ENCODE data around the gene C2CD4C. TPM values are rescaled to one million over a fixed set of nuclear protein-coding genes. Genes with fewer than 3 reads are reported as not detected.
A peak's percentile ranks its signal among the peaks of the same experiment; 100 is the strongest.

The C2CD4C gene
- total RNA-seq, 1 experiment from 2014 or later, result 9.8 TPM

GRCh38 chr19:375395-376110 is 33.4 kb downstream of the C2CD4C start:
- ChIA-PET CTCF (interaction anchor here (0.7 to 1.7 kb wide), 3 partner anchors 131 to 135 kb away, joined by 3 to 4 read pairs (median 4); no protein-coding TSS in a partner anchor), POLR2A (no interaction called here)
- Mint-ChIP-seq H3K27me3 (ENCODE audit: low read depth) (peaks cover 6% of the 10 kb centered on the region), H3K4me1 (no peaks in the 10 kb centered on the region; the same call in 1 of the 2 replicates), H3K36me3 (peaks cover 1% of the 10 kb centered on the region; the same call in 1 of the 2 replicates), H3K9me3 (peaks cover 6% of the 10 kb centered on the region), H3K4me3 (no peak overlapping the region), H3K27ac (peak overlapping the region; percentile 53)
- TF ChIP-seq ZBTB21 (CRISPR knock-in tag; IDR thresholded peaks at IDR 0.05; ENCODE audit: borderline replicate concordance) (no peak), USF2 (CRISPR knock-in tag; IDR thresholded peaks at IDR 0.05) (no peak), OVOL2 (CRISPR knock-in tag; IDR thresholded peaks at IDR 0.05; ENCODE audit: borderline replicate concordance) (no peak), NR1H2 (CRISPR knock-in tag; IDR thresholded peaks at IDR 0.05) (no peak), TCF7 (CRISPR knock-in tag; IDR thresholded peaks at IDR 0.05; ENCODE audit: low read depth) (no peak), PRDM15 (CRISPR knock-in tag; IDR thresholded peaks at IDR 0.05) (no peak), CBFB (CRISPR knock-in tag; IDR thresholded peaks at IDR 0.05; ENCODE audit: low read depth) (no peak), ZNF532 (CRISPR knock-in tag; IDR thresholded peaks at IDR 0.05; ENCODE audit: borderline replicate concordance) (no peak), CDX4 (CRISPR knock-in tag; IDR thresholded peaks at IDR 0.05; ENCODE audit: borderline replicate concordance) (no peak)
- no peak for DNase-seq (ENCODE audit: low spot score)
- ATAC-seq, result peak; percentile 15; the same call in 1 of the 2 replicates

- POLR2A ChIA-PET, result no interaction called here
- no peaks in the 10 kb centered on the region; the same call in 1 of the 2 replicates for H3K4me1 Mint-ChIP-seq
- DNase-seq (ENCODE audit: low spot score), result no peak
- no peak for TF ChIP-seq GRHL2 (CRISPR knock-in tag; IDR thresholded peaks at IDR 0.05; ENCODE audit: insufficient replicate concordance, severe bottlenecking)
- no peak for TF ChIP-seq NR1H2 (CRISPR knock-in tag; IDR thresholded peaks at IDR 0.05)
- no peak for TF ChIP-seq SMAD3 (CRISPR knock-in tag; IDR thresholded peaks at IDR 0.05; ENCODE audit: borderline replicate concordance)
- TF ChIP-seq TP53 (CRISPR knock-in tag; IDR thresholded peaks at IDR 0.05), result no peak
- no peak for TF ChIP-seq JAZF1 (CRISPR knock-in tag; IDR thresholded peaks at IDR 0.05)
- TF ChIP-seq AR (CRISPR knock-in tag; IDR thresholded peaks at IDR 0.05), result no peak
- no peak for TF ChIP-seq STAT6 (CRISPR knock-in tag; conservative IDR thresholded peaks at IDR 0.05; ENCODE audit: low read depth)
- TF ChIP-seq NR3C1 (CRISPR knock-in tag; conservative IDR thresholded peaks at IDR 0.05; ENCODE audit: low read depth), result no peak
Observed at GRCh38 chr19:374886-375235, 34.1 kb downstream of the C2CD4C start.

More at GRCh38 chr19:374886-375235, 34.1 kb downstream of the C2CD4C start:
- peak; percentile 14; the same call in 1 of the 2 replicates for ATAC-seq
- Mint-ChIP-seq H3K4me3 (no peak overlapping the region), H3K36me3 (no peaks in the 10 kb centered on the region), H3K27ac (no peak overlapping the region), H3K27me3 (ENCODE audit: low read depth) (peaks cover 4% of the 10 kb centered on the region; the same call in 1 of the 2 replicates), H3K9me3 (no peaks in the 10 kb centered on the region)
- CTCF ChIA-PET, result interaction anchor here (0.9 to 1.7 kb wide), 3 partner anchors 9 to 136 kb away, joined by 3 to 4 read pairs (median 3); no protein-coding TSS in a partner anchor

All from WTC11 (cell line).